ENCODE data around the gene ADTRP.

DNA sequence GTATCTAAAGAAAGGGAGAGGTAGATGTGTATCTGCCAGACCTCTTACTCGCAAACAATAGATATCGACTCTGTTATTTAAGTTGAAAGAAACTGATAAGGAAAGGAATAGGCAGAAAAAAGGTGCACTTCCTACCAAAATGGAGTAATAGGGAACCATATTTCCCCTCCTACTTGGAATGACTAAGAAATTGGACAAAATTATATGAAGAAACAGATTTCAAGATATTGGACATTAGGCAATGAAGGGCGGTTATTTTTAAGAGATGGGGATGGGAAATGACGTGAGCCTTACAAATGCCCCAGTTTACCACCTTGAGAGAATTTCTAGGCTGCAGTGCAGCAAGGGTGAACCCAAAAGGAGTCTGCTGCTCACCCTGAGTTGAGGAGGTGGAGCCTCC lies 108.9 kb downstream of the ADTRP start:
- TF ChIP-seq POLR2A (IDR thresholded peaks at IDR 0.05) = no peak
- TF ChIP-seq, protein P1, sequence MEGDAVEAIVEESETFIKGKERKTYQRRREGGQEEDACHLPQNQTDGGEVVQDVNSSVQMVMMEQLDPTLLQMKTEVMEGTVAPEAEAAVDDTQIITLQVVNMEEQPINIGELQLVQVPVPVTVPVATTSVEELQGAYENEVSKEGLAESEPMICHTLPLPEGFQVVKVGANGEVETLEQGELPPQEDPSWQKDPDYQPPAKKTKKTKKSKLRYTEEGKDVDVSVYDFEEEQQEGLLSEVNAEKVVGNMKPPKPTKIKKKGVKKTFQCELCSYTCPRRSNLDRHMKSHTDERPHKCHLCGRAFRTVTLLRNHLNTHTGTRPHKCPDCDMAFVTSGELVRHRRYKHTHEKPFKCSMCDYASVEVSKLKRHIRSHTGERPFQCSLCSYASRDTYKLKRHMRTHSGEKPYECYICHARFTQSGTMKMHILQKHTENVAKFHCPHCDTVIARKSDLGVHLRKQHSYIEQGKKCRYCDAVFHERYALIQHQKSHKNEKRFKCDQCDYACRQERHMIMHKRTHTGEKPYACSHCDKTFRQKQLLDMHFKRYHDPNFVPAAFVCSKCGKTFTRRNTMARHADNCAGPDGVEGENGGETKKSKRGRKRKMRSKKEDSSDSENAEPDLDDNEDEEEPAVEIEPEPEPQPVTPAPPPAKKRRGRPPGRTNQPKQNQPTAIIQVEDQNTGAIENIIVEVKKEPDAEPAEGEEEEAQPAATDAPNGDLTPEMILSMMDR (IDR thresholded peaks at IDR 0.05) = no peak

Data from lower leg skin (tissue), 3 donors.